Esophagus muscularis mucosa (tissue), 4 donors: ENCODE results near the gene CCDC92B.

Experiments
- EP300 ChIP-seq: sonication (generic); formaldehyde crosslinking; IDR thresholded peaks from one replicate; pipeline ENCODE4 v1.6.1; 2017; ENCODE audit warnings: antibody characterized with exemption
- POLR2A ChIP-seq: fragments of 450-650 bp; IDR thresholded peaks from one replicate; pipeline ENCODE4 v1.6.1; 2017; ENCODE audit warnings: antibody characterized with exemption, moderate library complexity, mild to moderate bottlenecking, low read depth
- POLR2AphosphoS5 ChIP-seq, 2 donors: sonication (generic); formaldehyde crosslinking; IDR thresholded peaks; one replicate each; pipeline ENCODE4 v1.6.1; 2017; ENCODE audit warnings: antibody characterized with exemption in 2 of 2
- TF ChIP-seq, protein P1 (sequence below), 3 experiments: fragments of 200-600 bp in 2 of 3; fragments of 450-650 bp in 1 of 3; sonication (generic) in 2 of 3; IDR thresholded peaks; one replicate each; pipeline ENCODE4 v1.5.1; 2017 to 2019; ENCODE audit warnings: antibody characterized with exemption in 3 of 3, mild to moderate bottlenecking in 2 of 3, moderate library complexity in 1 of 3

DNA sequence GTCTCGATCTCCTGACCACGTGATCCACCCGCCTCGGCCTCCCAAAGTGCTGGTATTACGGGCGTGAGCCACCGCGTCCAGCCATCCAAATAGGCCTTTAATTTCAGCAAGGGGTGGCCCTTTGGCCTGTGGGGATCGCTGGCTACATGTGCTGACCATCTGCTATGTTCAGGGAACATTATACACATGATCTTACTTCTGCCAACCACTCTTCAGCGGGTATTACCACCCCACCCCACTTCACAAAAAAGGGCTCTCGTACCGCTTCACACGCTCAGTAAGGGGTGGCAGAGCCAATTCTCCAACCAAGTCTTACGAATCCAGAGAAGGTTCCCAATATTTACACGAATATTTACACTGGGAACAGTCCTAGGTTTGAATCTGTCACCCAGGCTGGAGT is 11.8 kb downstream of the CCDC92B start:
- TF ChIP-seq, protein P1, sequence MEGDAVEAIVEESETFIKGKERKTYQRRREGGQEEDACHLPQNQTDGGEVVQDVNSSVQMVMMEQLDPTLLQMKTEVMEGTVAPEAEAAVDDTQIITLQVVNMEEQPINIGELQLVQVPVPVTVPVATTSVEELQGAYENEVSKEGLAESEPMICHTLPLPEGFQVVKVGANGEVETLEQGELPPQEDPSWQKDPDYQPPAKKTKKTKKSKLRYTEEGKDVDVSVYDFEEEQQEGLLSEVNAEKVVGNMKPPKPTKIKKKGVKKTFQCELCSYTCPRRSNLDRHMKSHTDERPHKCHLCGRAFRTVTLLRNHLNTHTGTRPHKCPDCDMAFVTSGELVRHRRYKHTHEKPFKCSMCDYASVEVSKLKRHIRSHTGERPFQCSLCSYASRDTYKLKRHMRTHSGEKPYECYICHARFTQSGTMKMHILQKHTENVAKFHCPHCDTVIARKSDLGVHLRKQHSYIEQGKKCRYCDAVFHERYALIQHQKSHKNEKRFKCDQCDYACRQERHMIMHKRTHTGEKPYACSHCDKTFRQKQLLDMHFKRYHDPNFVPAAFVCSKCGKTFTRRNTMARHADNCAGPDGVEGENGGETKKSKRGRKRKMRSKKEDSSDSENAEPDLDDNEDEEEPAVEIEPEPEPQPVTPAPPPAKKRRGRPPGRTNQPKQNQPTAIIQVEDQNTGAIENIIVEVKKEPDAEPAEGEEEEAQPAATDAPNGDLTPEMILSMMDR (IDR thresholded peaks at IDR 0.05): no peak
- TF ChIP-seq POLR2AphosphoS5 (IDR thresholded peaks at IDR 0.05): no peak
- TF ChIP-seq POLR2A: no peak
- TF ChIP-seq EP300: no peak
